GM19035 (cell line): Measurements from ENCODE around the gene ITGA1.
"Not testable (repeated sequence)": the region's sequence is repeated elsewhere in the genome, so short reads cannot be mapped to it uniquely, and the experiment has no call there.

Source experiments
- ATAC-seq: cut with Tn5 transposase; IDR thresholded peaks from one replicate; pipeline ENCODE4 v1.9.1; 2021; ENCODE audit not compliant: unreplicated experiment

ITGA1 gene

GRCh38 chr5:52800394-52801213 lies 12.9 kb downstream of the ITGA1 start:
- peak; percentile 42 for ATAC-seq

- ATAC-seq = no peak
Measured at GRCh38 chr5:52801329-52801728, 13.6 kb downstream of the ITGA1 start.

- no peak for ATAC-seq
Measured at GRCh38 chr5:52802272-52802973, 14.7 kb downstream of the ITGA1 start.

- ATAC-seq = no peak
Measured at GRCh38 chr5:52802974-52803336, 15.2 kb downstream of the ITGA1 start.

GRCh38 chr5:52804387-52804791 lies 16.7 kb downstream of the ITGA1 start:
- ATAC-seq = no peak

GRCh38 chr5:52804981-52805380 lies 17.3 kb downstream of the ITGA1 start:
- no peak for ATAC-seq

- no peak for ATAC-seq
Measured at GRCh38 chr5:52805615-52806014, 17.9 kb downstream of the ITGA1 start.

GRCh38 chr5:52807037-52807436 lies 19.3 kb downstream of the ITGA1 start:
- no peak for ATAC-seq

- no peak for ATAC-seq
Measured at GRCh38 chr5:52807723-52808122, 20.0 kb downstream of the ITGA1 start.

- no peak for ATAC-seq
Measured at GRCh38 chr5:52808316-52808901, 20.7 kb downstream of the ITGA1 start.

GRCh38 chr5:52809884-52810283 lies 22.2 kb downstream of the ITGA1 start:
- no peak for ATAC-seq

- ATAC-seq = no peak
Measured at GRCh38 chr5:52810426-52810825, 22.7 kb downstream of the ITGA1 start.

GRCh38 chr5:52811067-52811749 lies 23.5 kb downstream of the ITGA1 start:
- ATAC-seq = no peak

- ATAC-seq = no peak
Measured at GRCh38 chr5:52814352-52815148, 26.8 kb downstream of the ITGA1 start.

- ATAC-seq = no peak
Measured at GRCh38 chr5:52817818-52818217, 30.1 kb downstream of the ITGA1 start.

- no peak for ATAC-seq
Measured at GRCh38 chr5:52818360-52818759, 30.6 kb downstream of the ITGA1 start.

GRCh38 chr5:52818807-52819206 lies 31.1 kb downstream of the ITGA1 start:
- not testable (repeated sequence) for ATAC-seq

GRCh38 chr5:52821901-52822300 lies 34.2 kb downstream of the ITGA1 start:
- no peak for ATAC-seq

GRCh38 chr5:52822437-52822836 lies 34.7 kb downstream of the ITGA1 start:
- no peak for ATAC-seq

GRCh38 chr5:52824827-52825226 lies 37.1 kb downstream of the ITGA1 start:
- no peak for ATAC-seq

- peak; percentile 91 for ATAC-seq
Measured at GRCh38 chr5:52825826-52826225, 38.1 kb downstream of the ITGA1 start.
